ENCODE results near the gene GTF2F2.

DNA sequence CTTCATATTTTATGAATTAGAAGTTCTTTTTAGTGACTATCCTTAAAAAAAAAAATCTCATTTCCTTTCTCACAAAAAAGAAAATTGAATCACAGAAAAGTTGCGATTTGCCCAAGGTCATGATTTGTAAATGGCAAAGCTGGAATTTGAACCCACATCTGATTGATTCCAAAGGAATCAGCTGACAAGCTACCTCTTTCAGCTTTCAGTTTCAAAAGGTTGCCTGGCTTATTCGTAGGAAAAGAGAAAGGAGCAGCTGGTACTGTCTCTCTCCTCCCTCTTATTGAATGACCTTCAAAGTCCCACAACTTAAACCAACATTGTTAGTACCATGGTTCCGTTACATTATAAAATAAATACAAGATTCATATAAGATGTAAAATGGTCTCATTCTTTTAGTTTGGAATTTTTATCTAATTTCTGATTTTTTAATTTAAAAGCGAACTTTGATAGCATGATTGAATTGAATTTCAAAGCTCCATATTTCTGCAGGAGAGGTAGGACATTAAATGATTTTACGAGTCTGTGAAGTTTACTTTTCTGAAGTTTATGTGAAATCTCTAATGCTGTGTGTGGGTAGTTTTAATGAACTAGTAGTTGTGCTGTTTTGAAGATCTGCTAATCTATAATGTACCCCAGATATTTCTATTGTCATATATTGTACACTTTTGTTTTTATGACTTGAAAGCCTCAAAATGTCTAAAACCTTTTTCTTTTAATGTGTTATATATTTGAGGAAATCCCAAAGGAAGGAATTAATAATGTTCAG, 99.0 kb downstream of the GTF2F2 start:
- TF ChIP-seq, protein P1, sequence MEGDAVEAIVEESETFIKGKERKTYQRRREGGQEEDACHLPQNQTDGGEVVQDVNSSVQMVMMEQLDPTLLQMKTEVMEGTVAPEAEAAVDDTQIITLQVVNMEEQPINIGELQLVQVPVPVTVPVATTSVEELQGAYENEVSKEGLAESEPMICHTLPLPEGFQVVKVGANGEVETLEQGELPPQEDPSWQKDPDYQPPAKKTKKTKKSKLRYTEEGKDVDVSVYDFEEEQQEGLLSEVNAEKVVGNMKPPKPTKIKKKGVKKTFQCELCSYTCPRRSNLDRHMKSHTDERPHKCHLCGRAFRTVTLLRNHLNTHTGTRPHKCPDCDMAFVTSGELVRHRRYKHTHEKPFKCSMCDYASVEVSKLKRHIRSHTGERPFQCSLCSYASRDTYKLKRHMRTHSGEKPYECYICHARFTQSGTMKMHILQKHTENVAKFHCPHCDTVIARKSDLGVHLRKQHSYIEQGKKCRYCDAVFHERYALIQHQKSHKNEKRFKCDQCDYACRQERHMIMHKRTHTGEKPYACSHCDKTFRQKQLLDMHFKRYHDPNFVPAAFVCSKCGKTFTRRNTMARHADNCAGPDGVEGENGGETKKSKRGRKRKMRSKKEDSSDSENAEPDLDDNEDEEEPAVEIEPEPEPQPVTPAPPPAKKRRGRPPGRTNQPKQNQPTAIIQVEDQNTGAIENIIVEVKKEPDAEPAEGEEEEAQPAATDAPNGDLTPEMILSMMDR (IDR thresholded peaks at IDR 0.05; ENCODE audit: insufficient read depth, low read length): no peak
- no peak for TF ChIP-seq POLR2AphosphoS5 (IDR thresholded peaks at IDR 0.05; ENCODE audit: low read depth)
- no peak for TF ChIP-seq SPI1 (IDR thresholded peaks at IDR 0.05; ENCODE audit: borderline replicate concordance, low read depth)
- TF ChIP-seq, protein P2, sequence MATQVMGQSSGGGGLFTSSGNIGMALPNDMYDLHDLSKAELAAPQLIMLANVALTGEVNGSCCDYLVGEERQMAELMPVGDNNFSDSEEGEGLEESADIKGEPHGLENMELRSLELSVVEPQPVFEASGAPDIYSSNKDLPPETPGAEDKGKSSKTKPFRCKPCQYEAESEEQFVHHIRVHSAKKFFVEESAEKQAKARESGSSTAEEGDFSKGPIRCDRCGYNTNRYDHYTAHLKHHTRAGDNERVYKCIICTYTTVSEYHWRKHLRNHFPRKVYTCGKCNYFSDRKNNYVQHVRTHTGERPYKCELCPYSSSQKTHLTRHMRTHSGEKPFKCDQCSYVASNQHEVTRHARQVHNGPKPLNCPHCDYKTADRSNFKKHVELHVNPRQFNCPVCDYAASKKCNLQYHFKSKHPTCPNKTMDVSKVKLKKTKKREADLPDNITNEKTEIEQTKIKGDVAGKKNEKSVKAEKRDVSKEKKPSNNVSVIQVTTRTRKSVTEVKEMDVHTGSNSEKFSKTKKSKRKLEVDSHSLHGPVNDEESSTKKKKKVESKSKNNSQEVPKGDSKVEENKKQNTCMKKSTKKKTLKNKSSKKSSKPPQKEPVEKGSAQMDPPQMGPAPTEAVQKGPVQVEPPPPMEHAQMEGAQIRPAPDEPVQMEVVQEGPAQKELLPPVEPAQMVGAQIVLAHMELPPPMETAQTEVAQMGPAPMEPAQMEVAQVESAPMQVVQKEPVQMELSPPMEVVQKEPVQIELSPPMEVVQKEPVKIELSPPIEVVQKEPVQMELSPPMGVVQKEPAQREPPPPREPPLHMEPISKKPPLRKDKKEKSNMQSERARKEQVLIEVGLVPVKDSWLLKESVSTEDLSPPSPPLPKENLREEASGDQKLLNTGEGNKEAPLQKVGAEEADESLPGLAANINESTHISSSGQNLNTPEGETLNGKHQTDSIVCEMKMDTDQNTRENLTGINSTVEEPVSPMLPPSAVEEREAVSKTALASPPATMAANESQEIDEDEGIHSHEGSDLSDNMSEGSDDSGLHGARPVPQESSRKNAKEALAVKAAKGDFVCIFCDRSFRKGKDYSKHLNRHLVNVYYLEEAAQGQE (IDR thresholded peaks at IDR 0.05; ENCODE audit: insufficient replicate concordance, low read depth): no peak
- no peak for TF ChIP-seq GABPA (IDR thresholded peaks at IDR 0.05; ENCODE audit: low read depth)
